ENCODE data around the gene SCLY.

SCLY gene

DNA sequence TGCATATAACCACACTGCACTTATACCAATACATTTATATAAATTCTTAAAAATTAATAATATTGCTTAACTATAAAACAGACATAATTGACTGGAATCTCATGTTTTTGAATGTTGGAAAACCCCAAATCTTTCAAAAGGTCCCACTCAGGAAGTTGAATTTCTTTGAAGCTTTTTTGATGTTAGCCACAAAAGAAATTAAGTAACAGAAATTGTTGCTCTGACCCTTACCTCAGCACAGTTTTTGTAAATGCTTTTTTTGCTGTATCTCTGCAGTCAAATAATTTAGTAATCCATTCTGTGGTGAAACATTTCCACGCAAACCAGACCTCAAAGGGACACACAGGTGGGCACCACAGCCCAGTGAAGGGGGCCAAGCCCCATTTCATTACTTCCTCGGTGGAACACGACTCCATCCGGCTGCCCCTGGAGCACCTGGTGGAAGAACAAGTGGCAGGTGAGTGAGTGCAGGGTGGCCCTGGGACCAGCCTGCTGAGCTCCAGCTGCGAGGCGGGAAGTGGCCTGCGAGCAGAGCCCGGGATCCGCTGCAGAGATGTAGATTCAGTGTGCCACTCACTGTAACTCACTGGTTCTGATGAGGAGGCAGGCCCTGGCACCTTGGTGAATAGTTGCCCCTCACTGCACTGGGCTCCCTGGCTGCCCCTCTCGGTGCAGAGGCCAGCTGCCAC, 8.4 kb downstream of the SCLY start:
- DNase-seq (ENCODE audit: low read depth in 1 of 2, low spot score in 1 of 2), result no peak

DNA sequence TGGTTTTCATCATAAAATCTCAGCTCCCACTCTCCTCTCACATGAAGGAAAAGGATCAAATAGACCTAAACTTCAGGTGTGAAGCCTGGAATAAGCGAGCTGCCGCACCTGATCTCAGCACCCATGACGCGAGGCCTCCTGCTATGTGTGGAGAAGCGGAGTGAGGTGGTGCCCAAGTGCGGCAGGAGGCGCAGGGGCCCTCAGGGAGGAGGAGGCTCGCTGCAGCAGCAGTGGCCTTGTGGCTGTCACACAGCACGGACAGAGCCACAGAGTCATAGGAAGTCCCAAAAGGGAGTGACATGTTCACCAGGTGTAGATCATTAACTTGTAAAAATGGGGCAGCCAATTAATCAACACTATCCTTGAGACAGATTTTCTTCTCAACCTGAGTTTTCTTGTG, 9.1 kb downstream of the SCLY start:
- no peak for DNase-seq (ENCODE audit: low read depth in 1 of 2, low spot score in 1 of 2)

DNA sequence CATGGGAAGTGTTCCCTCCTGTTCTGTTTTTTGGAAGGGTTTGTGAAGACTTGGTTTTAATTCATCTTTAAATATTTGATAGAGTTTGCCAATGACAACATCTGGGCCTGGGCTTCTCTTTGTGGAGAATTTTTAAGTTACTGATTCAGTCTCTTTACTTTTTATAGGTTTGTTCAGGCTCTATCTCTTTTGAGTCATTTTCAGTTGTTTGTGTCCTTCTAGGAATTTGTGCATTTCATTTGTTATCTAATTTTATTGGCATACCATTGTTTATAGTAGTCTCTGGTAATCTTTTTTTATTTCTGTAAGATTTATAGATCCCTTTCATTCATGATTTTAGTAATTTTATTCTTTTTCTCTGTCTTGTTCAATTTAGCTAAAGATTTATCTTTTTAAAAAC, 14.6 kb downstream of the SCLY start:
- no peak for DNase-seq (ENCODE audit: low read depth in 1 of 2, low spot score in 1 of 2)

DNA sequence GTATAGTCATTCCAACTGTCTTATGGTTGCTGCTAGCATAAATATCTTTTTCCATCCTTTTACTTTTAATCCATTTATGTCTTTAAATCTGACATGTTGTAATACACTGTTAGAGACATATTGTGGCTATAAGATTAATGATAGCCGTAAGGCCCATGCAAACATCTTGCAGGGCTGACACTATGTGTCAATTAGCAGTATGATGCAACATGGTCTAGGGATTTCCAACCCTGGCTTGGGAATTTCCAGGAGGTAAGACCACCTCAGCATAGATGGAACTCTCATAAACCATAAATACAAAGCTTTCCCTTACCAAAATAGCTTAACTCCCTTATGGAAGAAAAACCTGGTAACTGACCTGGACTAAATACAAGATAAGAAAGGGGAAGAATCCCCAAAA, 16.5 kb downstream of the SCLY start:
- DNase-seq (ENCODE audit: low read depth in 1 of 2, low spot score in 1 of 2), result no peak

DNA sequence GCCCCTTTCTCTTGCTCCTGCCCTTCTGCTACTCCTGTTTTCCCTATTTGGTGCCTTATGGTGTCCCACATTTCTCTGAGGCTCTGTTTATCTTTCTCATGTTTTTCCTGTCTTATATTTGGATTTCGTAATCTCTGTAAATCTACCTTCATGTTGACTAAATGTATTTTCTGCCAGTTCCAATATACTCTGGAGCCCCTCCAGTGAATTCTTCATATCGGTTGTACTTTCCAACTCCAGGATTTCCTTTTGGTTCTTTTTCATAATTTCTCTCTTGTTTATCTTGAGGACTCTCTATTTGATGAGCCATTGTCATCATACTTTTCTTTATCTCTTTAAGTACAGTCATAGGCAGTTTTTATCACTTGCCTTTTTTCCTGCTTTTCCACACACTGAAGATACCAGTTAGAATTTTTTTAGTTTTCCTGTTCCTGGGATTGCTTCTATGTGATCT, 19.1 kb downstream of the SCLY start:
- DNase-seq (ENCODE audit: low read depth in 1 of 2, low spot score in 1 of 2), result no peak

DNA sequence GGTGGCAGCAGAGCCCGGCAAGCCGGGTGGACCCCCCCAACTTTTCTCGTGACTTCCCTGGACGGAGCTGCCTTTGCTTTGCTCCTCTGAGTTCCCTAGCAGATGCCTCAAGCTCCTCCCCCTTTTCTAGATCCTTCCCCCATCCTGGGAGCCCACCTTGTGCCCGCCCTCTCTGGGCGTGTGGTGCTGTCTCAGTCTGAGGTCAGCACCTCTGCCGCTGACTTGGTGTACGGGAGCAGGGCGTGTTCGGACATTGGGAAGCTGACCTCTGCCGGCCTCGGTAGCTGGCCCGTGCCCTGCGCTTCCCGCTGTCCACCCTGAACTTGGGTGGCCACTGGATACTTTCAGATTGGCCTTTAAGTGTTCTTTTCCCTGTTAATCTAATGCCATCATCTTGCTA, 19.7 kb downstream of the SCLY start:
- no peak for DNase-seq (ENCODE audit: low read depth in 1 of 2, low spot score in 1 of 2)

DNA sequence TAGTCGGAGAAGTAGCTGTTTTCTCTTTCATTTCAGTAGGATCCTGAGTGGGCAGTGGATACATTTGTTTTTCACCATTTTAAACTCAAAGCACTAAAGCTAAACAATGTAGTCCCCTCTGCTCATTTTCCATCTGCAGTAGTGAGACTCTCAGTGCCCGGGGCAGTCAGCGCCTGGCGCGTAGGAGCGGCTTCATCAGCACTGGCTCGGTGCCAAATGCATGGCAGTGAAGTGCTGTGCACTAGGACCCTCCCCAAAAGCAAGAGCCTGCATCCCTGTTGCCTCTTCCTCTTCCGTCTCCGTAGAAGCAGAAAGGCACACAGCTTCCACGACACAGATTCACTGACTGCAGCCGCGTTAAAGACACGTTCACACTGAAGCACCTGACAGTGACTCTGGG, 20.3 kb downstream of the SCLY start:
- DNase-seq (ENCODE audit: low read depth in 1 of 2, low spot score in 1 of 2), result no peak

DNA sequence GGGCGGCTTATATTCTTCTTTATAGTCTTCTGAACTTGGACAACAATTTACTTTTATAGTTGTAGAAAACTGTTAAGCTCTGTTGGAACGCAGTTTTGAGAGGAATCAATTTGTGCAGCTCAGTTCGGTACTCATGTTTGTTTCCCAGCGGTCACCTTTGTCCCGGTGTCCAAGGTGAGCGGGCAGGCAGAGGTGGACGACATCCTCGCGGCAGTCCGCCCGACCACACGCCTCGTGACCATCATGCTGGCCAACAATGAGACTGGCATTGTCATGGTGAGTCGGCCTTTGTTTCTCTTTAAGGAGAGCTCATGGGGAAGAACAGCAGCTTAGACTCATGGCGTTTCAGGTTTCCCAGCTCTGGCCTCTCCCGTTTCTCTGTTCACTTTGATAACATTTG, 20.8 kb downstream of the SCLY start:
- no peak for DNase-seq (ENCODE audit: low read depth in 1 of 2, low spot score in 1 of 2)

DNA sequence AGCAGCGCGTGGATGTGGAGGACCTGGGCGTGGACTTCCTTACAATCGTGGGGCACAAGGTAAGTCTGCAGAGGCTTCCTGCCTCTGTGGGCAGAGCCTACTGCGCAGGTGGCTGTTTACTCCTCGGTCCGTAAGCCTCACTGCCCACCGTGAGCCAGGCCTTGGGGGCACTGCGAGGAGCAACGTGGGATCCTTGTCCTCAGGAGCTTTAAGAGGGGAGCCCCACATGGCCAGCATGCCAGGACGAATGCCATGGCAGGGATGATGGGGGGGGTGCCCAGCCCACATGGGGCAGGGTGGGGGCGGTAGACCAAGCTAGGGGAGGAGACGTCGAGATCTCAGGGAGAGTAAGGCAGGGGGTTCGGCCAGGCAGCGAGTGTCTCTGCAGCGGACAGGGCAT, 21.4 kb downstream of the SCLY start:
- DNase-seq (ENCODE audit: low read depth in 1 of 2, low spot score in 1 of 2), result no peak

DNA sequence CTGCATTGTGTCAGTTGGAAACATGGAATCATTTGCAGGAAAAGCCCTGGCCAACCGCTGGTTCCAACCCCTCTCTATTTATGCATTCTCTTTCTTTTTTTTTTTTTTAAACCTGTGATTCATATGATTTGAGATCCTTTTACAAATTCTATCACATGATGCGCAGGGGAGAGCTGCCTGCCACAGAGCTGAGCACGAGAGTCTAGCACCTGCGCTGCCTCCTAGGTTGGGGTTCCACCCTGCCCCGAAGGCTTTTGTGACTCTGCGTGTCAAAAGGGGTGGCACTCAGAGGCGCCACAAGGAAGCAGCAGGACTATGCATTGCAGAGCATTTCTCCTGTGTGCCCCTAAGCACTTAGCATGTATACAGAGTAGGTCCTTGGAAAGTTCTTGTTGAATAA, 22.0 kb downstream of the SCLY start:
- no peak for DNase-seq (ENCODE audit: low read depth in 1 of 2, low spot score in 1 of 2)

DNA sequence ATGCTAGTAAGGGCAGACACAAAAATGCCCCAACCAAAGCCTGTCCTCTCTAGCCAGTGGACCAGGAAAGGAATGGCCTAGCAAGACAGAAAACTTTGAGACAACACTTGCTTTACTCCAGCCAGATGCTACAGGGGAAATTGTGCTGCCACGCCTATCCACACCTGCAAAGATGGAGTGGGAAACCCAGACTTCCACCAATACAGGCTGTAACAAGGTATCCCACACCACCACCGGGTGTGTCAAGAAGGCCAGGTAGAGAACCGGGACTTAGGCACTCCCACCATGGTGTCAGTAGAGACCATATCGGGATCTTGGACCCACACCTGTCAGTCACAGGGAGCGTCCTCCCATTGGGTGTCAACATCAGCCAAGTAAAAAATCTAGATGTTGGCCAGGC, 23.1 kb downstream of the SCLY start:
- no peak for DNase-seq (ENCODE audit: low read depth in 1 of 2, low spot score in 1 of 2)

DNA sequence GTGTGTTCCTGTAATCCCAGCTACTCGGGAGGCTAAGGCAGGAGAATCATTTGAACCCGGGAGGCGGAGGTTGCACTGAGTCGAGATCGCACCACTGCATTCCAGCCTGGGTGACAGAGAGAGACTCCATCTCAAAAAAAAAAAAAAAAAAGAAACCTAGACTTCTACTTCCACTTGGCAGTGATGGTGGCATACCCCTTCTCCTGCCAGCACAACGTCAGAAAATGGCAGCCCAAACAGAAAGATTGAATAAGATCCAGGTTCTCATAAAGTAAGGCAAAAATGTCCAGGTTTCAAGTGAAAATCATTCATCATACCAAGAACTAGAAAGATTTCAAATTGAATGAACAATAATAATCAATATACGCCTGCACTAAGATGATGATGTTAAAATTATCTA, 24.0 kb downstream of the SCLY start:
- no peak for DNase-seq (ENCODE audit: low read depth in 1 of 2, low spot score in 1 of 2)

DNA sequence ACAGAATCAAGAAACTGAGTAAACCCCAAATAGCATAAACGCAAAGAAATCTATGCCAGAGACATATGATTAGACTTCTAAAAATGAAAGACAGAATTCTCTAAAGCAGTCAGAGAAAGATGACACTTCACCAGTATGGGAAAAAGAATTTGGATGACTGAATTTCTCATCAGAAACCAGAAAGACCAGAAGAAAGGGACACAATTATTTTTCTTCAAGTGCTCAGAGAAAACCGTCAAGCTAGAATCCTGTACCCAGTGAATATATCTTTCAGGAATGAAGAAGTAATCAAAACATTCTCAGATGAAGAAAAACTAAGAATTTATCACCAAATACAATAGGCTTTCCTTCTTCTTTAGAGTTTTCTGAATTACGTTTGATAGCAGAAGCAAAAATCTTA, 25.1 kb downstream of the SCLY start:
- DNase-seq (ENCODE audit: low read depth in 1 of 2, low spot score in 1 of 2), result no peak

DNA sequence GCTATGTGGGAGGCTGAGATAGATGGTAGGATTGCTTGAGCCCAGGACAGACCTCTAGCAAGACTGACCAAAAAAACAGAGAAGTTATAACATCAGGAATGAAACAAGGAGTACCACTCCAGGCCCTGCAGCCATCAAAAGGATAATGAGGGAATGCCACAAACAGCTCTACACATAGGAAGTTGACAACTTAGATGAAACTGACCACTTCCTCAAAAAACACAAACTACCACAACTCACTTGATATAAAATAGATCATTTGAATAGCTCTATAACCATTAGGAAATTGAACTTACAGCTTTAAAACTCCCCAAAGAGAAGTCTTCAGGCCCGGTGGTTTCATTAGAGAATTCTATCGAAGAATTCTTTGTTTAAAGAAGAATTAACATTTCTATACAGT, 26.4 kb downstream of the SCLY start:
- DNase-seq (ENCODE audit: low read depth in 1 of 2, low spot score in 1 of 2), result no peak

DNA sequence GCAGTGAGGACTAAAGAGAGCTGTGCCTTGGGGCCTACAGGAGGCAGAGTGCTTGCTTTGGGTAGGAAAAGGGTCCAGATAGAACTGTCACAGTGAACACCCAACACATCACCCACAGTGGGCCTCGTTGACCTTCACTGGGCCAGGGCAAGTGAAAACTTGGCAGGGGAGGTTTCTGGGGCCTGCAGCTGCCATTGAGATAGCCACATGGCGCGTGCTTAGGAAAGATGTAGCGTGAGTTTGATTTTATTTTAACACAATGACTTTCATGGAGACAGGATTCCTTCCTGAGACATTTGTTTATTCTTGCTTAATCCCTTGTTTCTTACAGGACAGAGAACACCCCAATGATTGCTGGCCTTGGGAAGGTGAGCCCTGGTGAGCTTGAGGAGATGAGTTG, 30.1 kb downstream of the SCLY start:
- no peak for DNase-seq (ENCODE audit: low read depth in 1 of 2, low spot score in 1 of 2)

DNA sequence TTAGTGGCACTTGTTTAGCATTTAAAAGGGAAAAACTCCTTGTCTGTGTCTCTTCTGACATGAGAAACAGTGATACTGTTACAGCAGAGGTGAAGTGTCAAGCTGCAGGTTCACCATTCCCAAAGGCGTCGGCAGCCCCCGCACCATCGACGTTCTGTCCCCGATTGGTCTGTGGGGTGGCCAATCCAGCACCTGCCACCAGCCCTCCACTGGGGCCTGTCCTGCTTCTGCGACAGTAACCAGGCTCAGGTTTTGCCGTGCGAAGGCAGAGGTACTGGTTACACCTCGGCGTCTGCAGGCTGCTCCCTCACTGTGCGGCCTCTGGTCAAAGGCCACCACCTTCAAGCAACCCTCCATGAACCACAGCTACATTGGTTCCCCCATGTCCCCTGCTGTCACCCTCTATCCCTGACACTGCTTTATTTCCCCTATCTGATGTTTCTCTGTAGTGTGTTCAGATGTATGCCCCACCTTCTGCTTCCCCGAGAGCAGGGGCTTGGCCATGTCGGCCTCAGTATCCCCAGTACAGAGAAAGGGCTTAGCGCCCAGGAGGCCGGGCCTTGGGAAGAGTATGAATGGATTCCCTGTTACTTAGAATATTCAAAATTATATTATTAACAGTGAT, 30.7 kb downstream of the SCLY start:
- no peak for DNase-seq (ENCODE audit: low read depth in 1 of 2, low spot score in 1 of 2)

DNA sequence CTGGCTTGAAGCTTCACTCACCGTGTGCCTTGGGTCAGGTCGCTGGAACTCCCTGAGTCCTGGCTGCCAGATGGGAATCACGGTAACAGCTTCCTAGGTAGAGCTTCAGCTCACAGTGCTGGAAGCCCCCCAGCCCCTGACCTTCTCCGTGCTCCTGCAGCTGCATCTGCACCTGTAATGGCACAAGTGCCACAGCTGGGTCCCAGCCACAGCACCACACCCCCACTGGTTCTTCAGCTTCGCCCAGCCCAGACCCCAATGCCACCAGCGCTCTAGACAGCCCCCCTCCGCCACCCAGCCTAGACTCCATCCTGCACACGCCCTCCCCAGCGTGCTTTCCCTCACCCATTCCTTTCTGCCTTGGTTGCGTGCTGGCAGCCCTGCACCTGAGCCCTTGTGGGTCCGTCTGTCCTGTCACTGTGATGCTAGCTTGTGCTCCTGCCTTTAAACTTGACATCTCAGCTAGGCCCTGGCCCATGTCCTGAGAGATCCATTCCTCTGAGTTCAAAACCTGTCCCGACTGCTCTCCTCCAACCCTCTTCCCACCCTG, 31.8 kb downstream of the SCLY start:
- no peak for DNase-seq (ENCODE audit: low read depth in 1 of 2, low spot score in 1 of 2)

DNA sequence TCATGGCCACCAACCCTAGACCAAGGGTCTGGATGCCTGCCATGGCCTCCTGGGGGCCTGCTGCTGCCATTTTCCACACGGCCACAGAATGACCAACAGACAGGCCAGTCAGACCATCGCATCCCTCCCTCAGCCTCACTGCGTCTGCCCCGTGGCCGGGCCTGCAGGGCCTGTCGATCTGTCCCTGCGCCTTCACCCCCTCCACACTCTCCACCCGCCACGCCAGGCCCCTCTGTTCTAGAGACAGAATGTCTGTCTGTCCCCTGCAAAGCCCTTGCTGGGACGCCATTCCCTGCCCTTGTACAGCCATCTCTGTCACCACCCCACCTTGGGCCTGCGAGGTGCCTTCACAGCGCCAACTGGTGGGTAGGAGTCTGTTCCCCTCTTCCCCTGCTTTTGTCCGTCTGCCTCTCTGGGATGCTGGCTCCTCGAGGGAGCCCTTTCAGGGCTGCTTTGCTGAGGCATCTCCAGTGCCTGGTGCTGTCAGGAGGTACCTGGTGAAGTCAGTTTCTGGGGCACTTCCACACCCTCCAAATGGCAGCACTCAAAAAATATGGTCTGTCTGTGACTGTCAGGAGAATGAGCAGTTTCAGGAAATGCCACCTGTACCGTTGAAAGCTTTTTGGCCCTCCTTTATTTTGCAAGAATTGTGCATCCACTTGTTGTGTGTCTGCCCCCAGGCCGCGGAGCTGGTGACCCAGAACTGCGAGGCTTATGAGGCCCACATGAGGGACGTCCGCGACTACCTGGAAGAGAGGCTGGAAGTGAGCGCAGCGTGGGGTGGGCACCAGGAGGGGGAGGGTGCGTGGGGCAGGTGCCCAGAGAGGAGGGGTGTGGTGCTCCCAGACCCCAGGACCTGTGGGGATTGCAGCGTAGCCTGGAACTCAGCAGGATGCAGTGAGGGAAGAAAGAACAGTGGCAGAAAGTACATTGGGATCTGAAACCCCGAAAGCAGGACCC, 32.7 kb downstream of the SCLY start:
- no peak for DNase-seq (ENCODE audit: low read depth in 1 of 2, low spot score in 1 of 2)

DNA sequence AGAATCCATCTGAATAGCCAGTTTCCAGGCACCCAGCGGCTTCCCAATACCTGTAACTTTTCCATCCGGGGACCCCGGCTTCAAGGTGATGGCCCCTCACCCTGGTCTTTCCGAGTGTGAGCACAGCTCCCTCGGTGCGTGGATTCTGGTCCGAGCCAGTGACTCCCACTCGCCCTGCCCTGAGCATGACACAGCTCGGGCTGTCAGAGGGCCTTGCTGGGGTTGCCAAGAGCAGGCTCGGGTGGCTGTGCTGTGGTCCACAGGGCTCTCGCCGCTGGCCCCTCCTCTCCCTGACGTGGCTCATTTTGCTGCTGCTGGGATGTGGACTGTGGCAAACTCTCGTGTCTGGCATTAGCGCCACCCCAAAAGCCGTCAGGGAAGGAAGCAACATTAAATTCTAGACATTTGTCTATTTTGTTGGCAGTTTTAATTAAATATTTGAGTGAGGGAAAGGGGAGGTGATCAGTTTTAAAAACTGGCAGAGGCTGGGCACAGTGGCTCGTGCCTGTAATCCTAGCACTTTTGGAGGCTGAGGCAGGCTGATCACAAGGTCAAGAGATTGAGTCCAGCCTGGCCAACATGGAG, 33.7 kb downstream of the SCLY start:
- DNase-seq (ENCODE audit: low read depth in 1 of 2, low spot score in 1 of 2), result no peak

DNA sequence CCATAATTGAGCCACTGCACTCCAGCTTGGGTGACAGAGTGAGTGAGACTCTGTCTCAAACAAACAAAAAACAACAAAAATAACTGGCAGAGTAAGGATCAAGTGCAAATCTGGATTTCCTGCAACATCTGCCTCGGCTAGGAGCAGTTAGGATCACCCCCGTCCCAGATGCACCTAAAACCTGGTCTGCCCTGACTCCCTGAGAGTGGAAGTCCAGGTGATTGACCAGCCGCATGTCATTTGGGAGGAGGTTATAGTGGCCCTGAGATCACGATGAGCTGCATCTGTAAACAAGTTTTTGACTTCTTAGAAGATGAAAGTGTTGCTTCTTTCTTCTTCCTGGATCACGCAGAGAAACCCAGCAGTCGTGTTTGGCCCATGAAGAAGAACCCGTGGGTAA, 34.3 kb downstream of the SCLY start:
- no peak for DNase-seq (ENCODE audit: low read depth in 1 of 2, low spot score in 1 of 2)

DNA sequence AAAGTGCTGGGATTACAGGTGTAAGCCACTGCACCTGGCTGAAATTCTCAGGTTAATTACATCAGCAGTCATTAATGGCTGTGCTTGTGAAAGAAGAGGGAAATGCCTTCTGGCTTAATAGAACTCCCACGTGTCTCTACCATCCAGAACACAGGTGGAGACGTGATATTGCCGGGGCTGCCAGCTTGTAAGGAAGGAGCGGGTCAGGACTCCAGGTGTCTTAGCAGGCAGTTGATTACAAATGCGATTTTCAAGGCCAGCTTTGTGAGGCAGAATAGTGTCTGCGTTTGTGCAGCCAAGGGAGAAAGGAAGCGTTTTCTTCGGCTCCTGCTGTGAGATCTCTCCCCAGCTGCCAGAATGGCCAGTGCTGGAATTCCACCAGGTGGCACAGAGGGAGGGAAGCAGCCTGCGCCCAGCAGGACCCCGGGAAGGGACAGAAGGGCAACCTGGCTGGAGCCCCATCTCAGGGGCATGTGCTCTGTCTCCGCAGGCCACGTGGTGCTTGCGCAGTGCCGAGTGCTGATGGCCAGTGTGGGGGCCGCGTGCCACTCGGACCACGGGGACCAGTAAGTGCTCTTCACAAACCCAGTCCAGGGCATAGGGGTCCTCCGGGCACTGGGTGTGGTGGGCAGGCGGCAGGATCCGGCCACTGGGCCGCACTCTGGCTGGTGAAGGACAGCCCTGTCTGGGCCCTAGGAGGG, 35.7 kb downstream of the SCLY start:
- no peak for DNase-seq (ENCODE audit: low read depth in 1 of 2, low spot score in 1 of 2)

All from stimulated activated CD4-positive, alpha-beta T cell treated with anti-CD3 and anti-CD28 coated beads, Interleukin-15, amount 100 ng/mL, for 1 hour (primary cell).